ENCODE data around the gene NOS1.
"Not testable (repeated sequence)": the region's sequence is repeated elsewhere in the genome, so short reads cannot be mapped to it uniquely, and the experiment has no call there.

The NOS1 gene

DNA sequence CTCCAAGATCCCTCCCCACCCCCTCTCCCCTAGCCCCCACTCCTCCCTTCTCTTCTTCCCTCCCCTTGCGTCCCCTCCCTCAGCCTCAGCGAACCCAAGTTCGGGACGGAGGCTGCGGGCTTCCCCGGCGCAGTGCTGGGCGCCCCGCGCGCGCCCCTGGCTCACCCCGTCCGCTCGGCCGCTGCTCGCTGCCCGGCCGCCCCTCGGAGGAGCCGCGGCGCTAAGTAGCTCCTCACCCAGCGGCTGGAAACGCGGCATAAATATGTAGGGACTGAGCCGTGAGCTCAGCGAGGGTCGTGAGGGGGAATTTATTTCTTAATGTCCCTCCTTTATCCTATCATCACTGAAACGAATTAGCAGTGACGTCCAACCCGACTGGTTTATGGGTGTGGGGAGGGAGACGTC is at the start of gene NOS1:
Gene NOS1, minus strand, starts transcription at position 280 of the 405 bp plus-strand sequence. CDS start 30,557 bp downstream, outside the sequence.
- no peak for DNase-seq (ENCODE audit: low read depth in 2 of 2)

DNA sequence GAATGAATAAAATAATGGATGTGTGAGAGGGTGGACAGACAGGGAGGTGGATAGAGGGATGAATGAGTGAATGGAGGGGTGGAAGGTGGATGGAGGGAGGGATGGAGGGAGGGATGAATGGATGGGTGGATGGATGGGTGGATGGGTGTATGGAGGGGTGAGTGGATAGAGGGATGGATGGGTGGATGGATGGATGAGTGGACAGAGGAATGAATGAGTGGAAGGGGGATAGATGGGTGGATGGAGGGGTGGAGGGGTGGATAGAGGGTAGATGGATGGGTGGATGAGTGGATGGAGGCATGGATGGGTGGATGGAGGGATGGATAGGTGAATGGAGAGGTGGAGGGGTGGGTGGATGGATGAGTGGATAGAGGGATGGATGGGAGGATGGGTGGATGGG is 47.9 kb upstream of the NOS1 start:
- DNase-seq (ENCODE audit: low read depth in 2 of 2) = no peak

DNA sequence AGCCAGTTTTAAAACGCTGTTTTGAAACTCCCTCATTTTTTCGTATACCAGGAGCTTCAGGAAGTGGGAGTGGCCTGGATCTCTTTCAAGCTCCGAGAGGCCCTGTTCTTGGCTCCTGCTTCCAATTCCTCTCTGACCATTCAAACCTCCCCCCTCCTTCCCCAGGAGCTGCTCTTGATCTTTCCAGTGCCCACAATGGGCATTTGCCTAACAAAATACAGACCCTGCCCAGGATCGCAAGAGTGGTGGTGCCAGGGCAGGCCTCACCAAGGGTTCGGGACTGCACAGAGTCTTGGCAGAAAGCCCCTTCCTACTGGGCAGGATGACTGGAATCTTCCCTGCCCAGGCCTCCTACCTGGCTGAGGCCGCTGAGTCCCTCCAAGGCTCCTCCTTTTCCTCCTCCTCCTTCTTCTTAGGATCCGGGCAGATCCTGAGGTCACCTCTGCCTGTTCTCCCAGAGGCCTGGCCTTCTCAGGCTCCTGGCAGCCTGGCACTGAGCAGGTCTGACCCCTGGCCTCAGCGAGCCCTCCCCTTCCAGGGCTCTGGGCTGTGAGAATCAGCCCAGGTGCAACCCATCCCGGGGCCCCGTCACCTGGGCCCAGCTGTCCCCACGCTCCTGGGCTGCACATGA is 46.9 kb upstream of the NOS1 start:
- no peak for DNase-seq (ENCODE audit: low read depth in 2 of 2)

DNA sequence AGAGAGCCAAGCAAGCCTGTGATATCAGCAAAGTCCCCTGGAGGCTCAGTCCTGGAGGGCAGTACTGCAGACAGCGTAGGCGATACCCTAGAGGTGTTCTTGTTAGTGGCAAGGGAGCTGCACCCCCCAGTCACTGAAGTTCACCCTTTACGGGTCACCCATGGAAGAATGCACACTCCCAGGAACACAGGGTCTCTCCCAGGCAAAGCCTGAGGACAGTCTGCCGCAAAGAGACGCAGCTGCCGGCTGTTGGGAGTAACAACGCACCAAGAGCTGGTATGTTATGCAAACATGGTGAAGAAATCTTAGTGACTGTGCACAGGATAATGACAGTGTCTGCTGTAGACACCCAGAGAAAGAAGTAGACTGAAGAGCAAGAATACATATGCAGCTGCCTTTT is 43.5 kb upstream of the NOS1 start:
- no peak for DNase-seq (ENCODE audit: low read depth in 2 of 2)

DNA sequence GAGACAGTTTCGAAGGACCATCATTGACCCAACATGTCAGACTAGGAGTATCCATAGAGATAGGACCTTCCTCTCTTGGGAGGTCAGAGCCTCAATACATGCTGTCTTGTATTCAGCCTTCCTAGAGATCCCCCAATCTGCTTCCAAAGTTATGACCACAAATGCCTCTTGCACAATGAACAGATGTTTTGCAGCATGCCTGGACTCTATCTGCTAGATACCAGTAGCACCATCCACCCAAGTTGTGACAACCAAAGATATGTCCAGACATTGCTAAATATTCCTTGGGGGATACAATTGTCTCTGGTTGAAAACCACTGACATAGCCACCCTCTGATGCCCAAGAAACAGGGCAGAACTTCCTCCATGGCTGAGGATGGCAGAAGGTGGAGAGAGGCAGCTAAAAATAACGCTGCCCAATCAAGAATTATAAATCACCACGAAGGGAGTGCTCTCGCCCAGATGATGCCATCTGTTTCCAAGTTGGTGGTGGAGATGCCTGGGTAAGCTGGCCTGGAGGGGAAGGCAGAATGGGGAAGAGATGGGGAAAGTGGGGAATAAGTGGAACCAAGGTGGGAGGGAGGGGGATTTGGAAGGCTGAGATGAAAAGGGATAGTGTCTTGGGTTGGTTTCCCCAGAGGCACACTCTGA is 42.9 kb upstream of the NOS1 start:
- DNase-seq (ENCODE audit: low read depth in 2 of 2) = no peak

DNA sequence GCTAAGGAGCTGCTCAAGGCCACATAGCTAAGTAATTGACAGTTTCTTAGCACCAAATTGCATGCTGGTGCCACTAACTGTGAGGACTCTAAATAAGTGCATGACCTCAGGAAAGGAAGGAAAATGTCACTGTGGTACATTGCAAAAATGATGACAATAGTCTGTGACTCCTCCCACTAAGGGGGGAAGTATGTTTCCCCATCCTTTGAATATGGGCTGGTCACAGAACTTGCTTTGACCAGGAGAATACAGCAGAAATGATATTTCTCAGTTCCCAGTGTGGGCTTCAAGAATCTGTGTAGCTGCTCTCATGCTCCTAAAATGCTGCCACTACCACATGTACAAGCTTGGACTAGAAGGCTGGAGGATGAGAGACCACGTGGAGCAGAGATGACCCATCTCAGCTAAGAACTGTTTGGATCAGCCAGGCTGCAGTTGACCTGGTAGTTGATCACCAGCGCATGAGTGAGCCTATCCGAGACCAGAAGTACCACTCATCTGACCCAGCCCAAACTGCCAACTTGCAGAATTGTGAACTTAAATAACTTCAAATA is 42.2 kb upstream of the NOS1 start:
- DNase-seq (ENCODE audit: low read depth in 2 of 2) = no peak

DNA sequence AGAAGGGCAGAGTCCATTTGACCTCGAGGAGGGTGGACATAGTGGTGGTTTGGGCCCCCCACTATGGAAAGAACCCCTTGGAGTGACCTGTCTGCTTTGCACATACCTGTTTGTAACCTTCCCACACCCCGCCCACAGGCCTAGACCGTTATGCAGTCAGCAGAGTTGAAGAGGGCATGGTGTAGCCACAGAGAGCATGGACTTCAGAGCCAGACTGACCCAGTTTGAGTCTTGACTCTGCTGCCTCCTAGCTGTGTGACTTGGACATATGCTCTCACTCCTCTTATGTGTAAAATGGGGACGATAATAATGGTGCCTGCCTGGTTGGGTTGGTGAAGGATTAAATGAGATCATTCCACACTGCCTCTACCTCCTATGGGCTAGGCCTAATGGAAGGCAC is 40.9 kb upstream of the NOS1 start:
- DNase-seq (ENCODE audit: low read depth in 2 of 2) = no peak

DNA sequence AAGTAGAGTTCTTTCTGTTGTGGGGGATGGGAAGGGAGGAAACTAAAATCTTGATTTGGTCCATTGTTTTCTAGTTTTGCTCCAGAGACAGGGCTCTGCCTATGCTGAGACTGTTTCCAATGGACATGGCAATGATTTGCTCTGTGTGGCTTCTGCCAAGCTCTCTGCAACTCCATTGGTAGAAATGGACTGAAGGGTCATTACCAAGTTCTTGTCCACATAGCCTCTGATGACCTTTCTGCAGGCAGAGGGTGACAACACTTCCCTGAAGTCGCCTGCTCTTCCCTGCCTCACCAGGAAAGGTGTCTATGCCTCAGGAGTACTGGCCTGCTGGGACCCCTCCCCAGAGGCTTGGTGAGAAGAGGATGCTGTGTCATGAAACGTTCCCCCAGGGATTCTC is 39.5 kb upstream of the NOS1 start:
- DNase-seq (ENCODE audit: low read depth in 2 of 2) = no peak

DNA sequence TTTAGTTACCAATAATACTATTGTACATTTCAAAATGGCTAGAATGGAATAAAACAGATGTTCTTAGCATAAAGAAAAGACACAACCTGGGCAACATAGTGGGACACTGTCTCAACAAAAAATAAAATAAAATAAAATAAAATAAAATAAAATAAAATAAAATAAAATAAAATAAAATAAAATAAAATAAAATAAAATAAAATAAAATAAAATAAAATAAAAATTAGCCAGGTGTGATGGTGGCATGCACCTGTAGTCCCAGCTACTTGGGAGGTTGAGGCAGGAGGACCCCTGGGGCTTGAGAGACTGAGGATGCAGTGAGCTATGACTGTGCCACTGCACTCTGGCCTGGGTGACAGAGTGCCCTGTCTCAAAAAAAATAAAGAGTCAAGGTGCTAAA is 37.1 kb upstream of the NOS1 start:
- not testable (repeated sequence) for DNase-seq (ENCODE audit: low read depth in 2 of 2)

DNA sequence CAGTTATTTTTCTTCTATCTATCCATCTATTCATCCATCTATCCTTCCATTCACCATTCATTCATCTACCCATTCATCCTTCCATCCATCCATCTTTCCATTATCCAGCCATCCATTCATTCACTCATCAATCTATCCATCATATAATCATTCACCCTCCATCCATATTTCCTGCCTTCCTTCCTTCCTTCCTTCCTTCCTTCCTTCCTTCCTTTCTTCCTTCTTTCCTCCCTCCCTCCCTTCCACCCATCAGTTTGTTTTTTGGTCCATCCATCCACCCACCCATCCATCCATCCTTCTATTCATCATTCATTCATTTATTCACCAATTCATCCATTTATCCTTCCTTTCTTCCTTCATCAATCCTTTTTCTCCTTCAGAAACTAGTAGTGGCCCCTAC is 34.3 kb upstream of the NOS1 start:
- no peak for DNase-seq (ENCODE audit: low read depth in 2 of 2)

DNA sequence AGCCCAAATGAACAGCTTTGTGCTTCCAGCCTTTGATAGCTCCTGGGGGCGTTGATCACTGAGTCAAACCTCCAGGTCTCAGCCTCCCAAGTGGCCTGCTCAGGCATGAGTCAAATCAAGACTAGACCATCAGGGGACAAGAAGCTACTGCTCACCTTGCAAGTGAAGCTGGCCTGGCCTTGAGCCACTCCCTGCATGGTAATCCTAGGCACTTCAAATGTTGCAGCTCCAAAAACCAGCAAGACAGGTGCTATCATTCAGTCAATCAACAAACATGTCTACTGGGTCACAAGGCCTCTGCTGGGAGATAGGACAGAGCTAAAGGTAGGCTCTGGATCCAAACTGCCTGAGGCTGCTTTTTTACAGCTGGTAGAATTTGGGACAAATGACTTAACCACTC is 33.1 kb upstream of the NOS1 start:
- no peak for DNase-seq (ENCODE audit: low read depth in 2 of 2)

DNA sequence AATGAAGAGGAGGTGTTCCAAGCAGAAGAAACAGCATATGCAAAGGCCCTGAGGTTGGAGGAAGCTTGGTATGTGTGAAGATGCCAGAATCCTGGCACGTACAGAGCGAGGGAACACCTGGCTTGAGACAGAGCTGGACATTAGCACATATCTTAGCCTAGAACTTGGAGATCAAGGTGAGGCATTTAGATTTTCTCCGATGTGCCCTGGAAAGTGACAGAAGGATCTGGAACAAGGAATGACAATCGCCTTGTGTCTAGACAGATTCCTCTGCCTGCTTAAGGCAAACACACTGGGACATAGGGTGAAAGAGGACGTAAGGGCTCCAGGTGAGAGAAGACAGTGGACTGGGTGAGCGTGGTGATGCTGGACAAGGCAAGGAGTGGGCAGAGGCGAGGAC is 32.2 kb upstream of the NOS1 start:
- DNase-seq (ENCODE audit: low read depth in 2 of 2) = no peak

DNA sequence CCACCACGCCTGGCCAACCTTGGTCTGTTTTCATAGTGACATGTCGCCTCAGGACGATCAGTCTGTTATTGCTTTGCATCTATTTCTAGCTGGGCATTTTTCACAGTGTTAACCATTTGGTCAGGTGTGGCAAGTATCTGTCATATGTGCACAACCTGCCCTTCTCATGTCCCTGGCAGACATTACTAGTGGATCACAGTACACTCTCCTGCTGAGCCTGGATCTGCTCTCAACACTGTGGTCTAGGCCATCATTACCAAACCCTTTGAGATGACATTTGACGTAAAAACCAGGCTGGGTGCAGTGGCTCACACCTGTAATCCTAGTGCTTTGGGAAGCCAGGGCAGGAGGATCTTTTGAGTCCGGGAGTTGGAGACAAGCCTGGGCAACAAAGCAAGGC is 29.4 kb upstream of the NOS1 start:
- DNase-seq (ENCODE audit: low read depth in 2 of 2) = no peak

DNA sequence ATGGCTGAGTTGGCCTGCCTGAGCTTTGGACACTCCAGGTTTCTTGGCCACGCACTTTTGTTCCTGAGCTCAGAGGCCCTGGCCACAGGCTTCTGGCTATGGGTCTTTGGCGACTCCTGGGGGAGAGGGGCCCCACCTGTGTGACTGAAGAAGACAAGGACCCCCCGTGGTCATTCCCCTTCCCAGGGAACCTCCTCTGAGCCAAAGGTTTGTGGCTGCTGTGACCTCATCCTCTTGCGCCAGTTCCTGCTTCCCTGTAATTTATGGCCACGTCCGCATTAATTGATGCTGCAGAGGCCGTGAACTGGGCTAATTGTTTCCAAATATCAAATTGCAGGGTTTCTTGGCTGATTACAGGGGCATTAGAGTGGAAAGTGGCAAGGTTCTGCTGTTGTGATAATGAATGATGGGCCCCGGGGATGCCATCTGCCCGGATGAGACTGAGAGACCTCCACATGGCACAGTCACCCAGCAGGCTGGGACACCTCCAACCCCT is 27.6 kb upstream of the NOS1 start:
- no peak for DNase-seq (ENCODE audit: low read depth in 2 of 2)

DNA sequence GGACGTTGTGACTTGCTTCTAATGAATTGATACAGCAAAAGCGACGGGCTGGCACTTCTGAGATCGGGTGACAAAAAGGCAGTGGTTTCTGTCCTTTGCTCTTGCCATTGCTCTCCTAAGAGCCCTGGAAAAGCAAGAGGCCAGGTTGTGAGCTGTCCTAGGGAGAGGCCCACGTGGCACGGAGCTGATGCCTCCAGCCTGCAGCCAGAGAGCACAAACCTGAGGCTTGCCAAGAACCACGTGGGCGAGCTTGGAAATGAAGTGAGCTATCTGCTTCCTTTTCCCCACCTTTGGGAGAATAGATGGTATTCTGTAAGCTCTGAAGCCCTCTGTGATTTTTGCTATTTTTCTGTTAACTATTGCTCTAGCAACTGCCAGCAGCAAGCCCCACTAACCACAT is 26.4 kb upstream of the NOS1 start:
- no peak for DNase-seq (ENCODE audit: low read depth in 2 of 2)

DNA sequence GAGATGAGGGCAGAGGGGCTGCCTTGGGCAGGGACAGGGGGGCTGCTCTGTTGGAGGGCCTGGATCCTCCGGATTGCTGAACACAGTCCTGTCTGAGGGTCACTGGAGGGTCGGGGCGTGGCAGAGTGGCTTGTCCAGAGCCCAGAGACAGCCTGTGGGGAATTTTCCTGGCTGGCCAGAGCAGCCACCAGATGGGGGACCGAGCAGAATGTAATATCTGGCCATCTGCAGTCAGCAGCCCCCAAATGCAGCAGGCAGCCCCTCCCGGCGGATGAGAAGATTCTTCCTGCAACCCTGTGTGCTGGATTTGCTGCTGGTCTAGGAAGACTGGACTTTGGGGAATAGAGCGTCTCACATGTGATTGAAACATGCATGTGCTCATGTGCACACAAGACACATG is 23.3 kb upstream of the NOS1 start:
- no peak for DNase-seq (ENCODE audit: low read depth in 2 of 2)

DNA sequence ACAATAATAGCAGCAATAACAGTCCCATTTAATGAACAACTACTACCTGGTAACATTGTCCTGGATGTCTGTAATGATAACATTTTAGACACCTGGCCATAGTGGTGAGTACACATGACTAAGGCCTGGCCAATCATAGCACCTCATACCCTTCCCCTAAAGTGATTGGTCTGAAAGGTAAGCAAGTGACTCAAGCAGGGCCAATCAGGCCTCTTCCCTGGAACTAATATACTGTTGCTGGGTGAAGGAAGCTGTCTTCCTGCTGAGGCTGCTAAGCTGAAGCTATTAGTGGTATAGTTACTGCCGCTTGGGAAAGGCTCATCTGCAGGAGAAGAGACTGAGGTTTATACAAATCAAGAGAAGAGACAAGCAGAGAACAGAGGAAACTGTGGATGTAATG is 18.7 kb upstream of the NOS1 start:
- DNase-seq (ENCODE audit: low read depth in 2 of 2) = no peak

DNA sequence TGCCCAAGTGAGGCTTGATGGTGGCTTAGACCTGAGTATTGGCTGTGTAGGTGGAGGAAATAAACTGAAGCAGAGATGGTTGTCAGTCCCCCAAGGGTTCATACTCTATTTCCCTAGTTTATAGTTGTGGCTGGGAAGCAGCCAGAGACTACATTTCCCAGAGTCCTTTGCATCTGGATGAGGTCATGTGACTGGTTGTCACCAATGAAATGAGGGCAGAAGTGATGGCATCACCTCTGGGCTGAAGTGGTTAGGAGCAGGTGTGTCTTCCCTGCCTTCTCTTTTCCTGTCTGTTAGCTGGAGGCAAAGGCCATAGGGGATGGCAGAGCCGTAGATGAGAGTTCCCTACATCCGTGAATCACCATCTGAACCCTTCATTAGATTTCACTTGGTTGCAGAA is 16.3 kb upstream of the NOS1 start:
- DNase-seq (ENCODE audit: low read depth in 2 of 2) = no peak

DNA sequence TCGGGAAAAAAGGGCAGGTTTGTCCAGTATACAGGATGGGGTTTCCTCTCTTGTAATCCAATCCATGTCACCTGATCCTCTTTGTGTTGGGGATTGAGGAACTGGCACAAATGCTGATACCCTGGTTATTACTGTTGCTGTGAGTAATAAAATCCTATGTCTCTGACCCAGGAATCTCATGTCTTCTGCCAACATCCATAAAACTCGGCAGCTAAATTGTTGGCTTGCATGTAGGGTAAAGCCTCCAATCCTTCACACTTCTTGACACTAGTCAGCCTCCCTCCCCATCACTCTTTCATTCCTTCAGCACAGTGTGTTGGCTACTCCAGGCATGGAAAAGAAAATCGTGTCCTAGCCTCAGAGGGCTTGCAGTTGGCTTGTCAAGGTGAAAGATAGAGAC is 9.2 kb upstream of the NOS1 start:
- no peak for DNase-seq (ENCODE audit: low read depth in 2 of 2)

DNA sequence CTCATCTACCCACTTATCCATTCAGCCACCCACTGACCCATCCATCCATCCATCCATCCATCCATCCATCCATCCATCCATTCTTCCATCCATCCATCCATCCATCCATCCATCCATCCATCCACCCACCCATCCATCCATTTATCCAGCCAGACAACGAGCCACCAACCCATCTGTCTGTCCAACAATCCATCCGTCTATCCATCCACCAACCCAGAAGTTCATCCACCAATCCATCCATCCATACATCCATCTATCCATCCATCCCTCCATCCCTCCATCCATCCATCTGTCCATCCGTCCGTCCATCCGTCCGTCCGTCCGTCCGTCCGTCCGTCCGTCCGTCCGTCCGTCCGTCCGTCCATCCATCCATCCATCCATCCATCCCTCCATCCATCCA is 8.6 kb upstream of the NOS1 start:
- not testable (repeated sequence) for DNase-seq (ENCODE audit: low read depth in 2 of 2)

DNA sequence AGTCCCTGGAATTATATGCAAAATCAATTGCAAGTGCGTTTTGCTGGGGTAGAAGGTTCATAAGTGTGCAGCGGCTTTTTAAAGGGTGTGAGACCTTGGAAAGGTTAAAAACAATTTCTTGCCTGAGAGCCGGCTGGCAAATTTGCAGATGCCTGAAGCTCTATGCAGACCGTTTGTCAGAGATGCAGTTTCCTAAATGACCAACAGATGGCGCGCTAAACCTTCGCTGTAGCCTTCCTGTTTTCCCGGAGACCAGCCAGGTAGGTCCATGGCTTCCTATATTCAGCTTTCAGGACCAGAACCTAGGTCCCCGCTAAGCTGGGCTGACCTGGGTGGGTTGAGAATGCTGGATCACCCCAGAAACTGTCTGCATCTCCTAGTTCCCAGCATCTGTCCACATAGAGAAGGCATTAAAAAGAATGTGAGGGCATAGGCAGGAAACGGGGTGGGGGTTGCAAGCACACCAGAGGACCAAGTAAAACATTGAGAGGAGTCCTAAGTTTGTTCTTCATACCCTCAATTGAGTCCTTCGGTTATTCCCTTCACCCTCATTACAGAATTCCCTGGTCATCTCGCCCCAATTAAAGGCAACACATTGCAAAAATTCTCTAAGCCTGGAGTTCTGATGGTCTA is 5.7 kb upstream of the NOS1 start:
- peak in 1 of 2 donors; percentile 5 for DNase-seq (ENCODE audit: low read depth in 2 of 2)

DNA sequence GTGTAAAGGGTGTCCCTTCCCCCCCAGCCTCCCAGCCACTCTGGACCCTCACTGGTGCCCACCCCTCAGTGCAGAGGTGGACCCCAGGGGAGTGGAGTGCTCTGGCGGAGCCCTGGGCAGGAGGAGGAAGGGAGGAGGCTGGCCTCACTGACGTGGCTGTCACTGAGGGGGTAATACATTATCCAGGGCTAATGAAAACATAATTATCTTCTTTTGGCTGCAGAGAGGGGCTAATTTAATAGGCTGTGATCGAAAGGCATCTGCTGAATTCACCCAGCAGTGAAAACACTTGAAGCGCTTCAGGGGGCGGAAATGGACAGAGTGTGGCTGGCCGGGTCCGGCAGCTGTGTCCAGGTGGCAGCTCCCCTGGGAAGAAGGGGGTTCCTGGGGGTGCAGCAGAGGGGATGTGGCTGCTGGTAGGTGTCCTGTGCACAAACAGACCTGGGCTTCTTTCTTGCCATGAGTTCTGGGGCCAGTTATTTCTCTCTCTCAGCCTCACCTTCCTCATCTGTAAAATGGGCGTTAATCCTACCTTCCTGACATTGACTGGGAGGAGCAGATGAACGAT is 3.7 kb upstream of the NOS1 start:
- no peak for DNase-seq (ENCODE audit: low read depth in 2 of 2)

Measured in activated CD8-positive, alpha-beta memory T cell treated with anti-CD3 and anti-CD28 coated beads for 4 hours (primary cell).